ENCODE data around the gene CD101.

The CD101 gene

GRCh38 chr1:117047271-117047670 is 45.7 kb downstream of the CD101 start:
- TF ChIP-seq, protein P1, sequence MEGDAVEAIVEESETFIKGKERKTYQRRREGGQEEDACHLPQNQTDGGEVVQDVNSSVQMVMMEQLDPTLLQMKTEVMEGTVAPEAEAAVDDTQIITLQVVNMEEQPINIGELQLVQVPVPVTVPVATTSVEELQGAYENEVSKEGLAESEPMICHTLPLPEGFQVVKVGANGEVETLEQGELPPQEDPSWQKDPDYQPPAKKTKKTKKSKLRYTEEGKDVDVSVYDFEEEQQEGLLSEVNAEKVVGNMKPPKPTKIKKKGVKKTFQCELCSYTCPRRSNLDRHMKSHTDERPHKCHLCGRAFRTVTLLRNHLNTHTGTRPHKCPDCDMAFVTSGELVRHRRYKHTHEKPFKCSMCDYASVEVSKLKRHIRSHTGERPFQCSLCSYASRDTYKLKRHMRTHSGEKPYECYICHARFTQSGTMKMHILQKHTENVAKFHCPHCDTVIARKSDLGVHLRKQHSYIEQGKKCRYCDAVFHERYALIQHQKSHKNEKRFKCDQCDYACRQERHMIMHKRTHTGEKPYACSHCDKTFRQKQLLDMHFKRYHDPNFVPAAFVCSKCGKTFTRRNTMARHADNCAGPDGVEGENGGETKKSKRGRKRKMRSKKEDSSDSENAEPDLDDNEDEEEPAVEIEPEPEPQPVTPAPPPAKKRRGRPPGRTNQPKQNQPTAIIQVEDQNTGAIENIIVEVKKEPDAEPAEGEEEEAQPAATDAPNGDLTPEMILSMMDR (IDR thresholded peaks at IDR 0.05; ENCODE audit: borderline replicate concordance, control extremely low read depth, extremely low read depth, insufficient read depth, missing control alignments), result no peak
- DNase-seq (ENCODE audit: low spot score), result no peak
- in situ Hi-C loops (cut with MboI; ENCODE audit: low sequenced_read_pairs, unreplicated experiment), result no loop called here

- DNase-seq (ENCODE audit: low spot score), result no peak
- in situ Hi-C loops (cut with MboI; ENCODE audit: low sequenced_read_pairs, unreplicated experiment), result loop anchor here (10.0 kb wide), 4 partner anchors 65 to 485 kb away; no protein-coding TSS in a partner anchor
- TF ChIP-seq, protein P1 (IDR thresholded peaks at IDR 0.05; ENCODE audit: borderline replicate concordance, control extremely low read depth, extremely low read depth, insufficient read depth, missing control alignments), result no peak
Measured at GRCh38 chr1:117049857-117050256, 48.3 kb downstream of the CD101 start.

- TF ChIP-seq, protein P1 (IDR thresholded peaks at IDR 0.05; ENCODE audit: borderline replicate concordance, control extremely low read depth, extremely low read depth, insufficient read depth, missing control alignments), result no peak
- DNase-seq (ENCODE audit: low spot score), result peak; percentile 68
- in situ Hi-C loops (cut with MboI; ENCODE audit: low sequenced_read_pairs, unreplicated experiment), result loop anchor here (10.0 kb wide), 4 partner anchors 63 to 487 kb away; no protein-coding TSS in a partner anchor
Measured at GRCh38 chr1:117051224-117052064, 49.9 kb downstream of the CD101 start.

DNA sequence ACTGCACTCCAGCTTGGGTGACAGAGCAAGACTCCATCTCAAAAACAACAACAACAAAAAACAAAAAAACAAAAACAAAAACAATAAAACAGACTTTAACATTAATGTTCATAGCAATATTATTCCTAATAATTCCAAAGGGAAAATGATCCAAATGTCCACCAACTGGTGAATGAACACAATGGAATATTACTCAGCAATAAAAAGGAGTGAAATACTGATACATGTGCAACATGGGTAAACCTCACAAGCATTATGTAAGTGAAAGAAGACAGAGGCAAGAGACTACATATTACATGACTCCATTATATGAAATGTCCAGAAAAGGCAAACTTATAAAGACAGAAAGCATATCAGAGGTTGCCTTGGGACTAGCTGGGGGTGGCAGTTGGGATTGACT is 52.5 kb downstream of the CD101 start:
- in situ Hi-C loops (cut with MboI; ENCODE audit: low sequenced_read_pairs, unreplicated experiment), result loop anchor here (10.0 kb wide), 4 partner anchors 61 to 489 kb away; no protein-coding TSS in a partner anchor
- no peak for DNase-seq (ENCODE audit: low spot score)
- TF ChIP-seq, protein P1 (IDR thresholded peaks at IDR 0.05; ENCODE audit: borderline replicate concordance, control extremely low read depth, extremely low read depth, insufficient read depth, missing control alignments), result no peak

DNA sequence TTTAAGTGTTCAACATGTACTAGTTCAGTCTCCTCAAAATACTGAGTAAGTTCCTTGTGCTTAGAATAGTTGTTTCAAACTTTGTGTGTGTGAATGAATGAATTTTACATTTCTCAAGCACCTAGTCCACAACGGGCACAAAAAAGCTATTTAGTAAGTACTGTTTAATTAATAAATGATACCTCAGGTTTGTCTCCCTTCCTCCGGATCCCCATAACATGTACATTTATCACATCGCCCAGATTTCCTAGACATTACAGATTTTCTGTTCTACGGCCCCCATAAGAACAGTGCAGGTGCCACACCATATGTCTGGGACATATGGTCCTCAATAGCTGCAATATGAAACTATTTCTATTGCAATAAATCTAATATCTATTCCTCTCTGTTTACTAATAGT is 57.2 kb downstream of the CD101 start:
- no peak for DNase-seq (ENCODE audit: low spot score)
- TF ChIP-seq, protein P1 (IDR thresholded peaks at IDR 0.05; ENCODE audit: borderline replicate concordance, control extremely low read depth, extremely low read depth, insufficient read depth, missing control alignments), result no peak
- in situ Hi-C loops (cut with MboI; ENCODE audit: low sequenced_read_pairs, unreplicated experiment), result loop anchor here (10.0 kb wide), 4 partner anchors 56 to 494 kb away; no protein-coding TSS in a partner anchor

DNA sequence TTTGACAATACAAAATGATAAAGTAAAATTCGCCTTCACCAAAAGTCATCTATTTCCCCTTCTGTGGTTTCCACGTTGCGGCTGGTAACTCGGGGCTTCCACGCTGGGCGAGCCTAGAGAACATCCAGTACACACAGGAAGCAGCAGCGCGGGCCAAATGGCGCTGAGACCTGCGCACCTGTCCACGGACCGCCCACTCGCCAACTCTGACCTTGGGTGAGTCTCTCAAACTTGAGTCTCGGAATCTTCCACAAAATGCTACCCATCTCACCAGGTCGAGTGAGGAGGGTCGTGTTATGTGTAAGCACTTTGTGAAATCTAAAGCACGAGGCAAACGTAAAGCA is 57.7 kb downstream of the CD101 start:
- TF ChIP-seq, protein P1 (IDR thresholded peaks at IDR 0.05; ENCODE audit: borderline replicate concordance, control extremely low read depth, extremely low read depth, insufficient read depth, missing control alignments), result no peak
- in situ Hi-C loops (cut with MboI; ENCODE audit: low sequenced_read_pairs, unreplicated experiment), result loop anchor here (10.0 kb wide), 4 partner anchors 55 to 495 kb away; no protein-coding TSS in a partner anchor
- peak; percentile 60 for DNase-seq (ENCODE audit: low spot score)

Measured in GM13976 (cell line).